Fibroblast of lung (primary cell): ENCODE data around the gene CAPN13. TPM values are rescaled to one million over a fixed set of nuclear protein-coding genes. Genes with fewer than 3 reads are reported as not detected.

Source experiments
- DNase-seq, 2 donors: peaks; one replicate each; pipeline versions ENCODE4 v3.0.0 to v3.0.0-alpha.2; 2010; ENCODE audit warnings: low read depth in 2 of 2
- H2AFZ ChIP-seq: 2 replicates; pipeline ENCODE4 v1.5.1; 2012; ENCODE audit warnings: low read length, control low read depth, inconsistent platforms
- H3K27ac ChIP-seq: 2 replicates; pipeline ENCODE4 v1.5.1; 2011; ENCODE audit warnings: low read length, control low read depth; ENCODE audit not compliant: insufficient read depth
- H3K27me3 ChIP-seq: 2 replicates; pipeline ENCODE4 v1.5.1; 2011; ENCODE audit warnings: mild to moderate bottlenecking, low read length; ENCODE audit not compliant: control insufficient read depth, insufficient read depth
- H3K36me3 ChIP-seq: 2 replicates; pipeline ENCODE4 v1.5.1; 2011; ENCODE audit warnings: low read length; ENCODE audit not compliant: control insufficient read depth, insufficient read depth
- H3K4me1 ChIP-seq: 2 replicates; pipeline ENCODE4 v1.5.1; 2011; ENCODE audit warnings: low read length; ENCODE audit not compliant: control insufficient read depth, insufficient read depth; ENCODE audit errors: extremely low read depth
- H3K4me2 ChIP-seq: 2 replicates; pipeline ENCODE4 v1.5.1; 2011; ENCODE audit warnings: low read length, control low read depth; ENCODE audit not compliant: insufficient read depth; ENCODE audit errors: extremely low read depth
- H3K4me3 ChIP-seq, 4 experiments: fragments of 200-600 bp in 1 of 4; sonication (generic) in 1 of 4; replicated peaks in 1 of 4; 2 replicates each; pipeline ENCODE4 v1.5.1; 2011 to 2016; ENCODE audit warnings: low read length in 4 of 4, low read depth in 3 of 4, mild to moderate bottlenecking in 3 of 4, control low read depth in 2 of 4, inconsistent platforms in 1 of 4, mixed read lengths in 1 of 4; ENCODE audit not compliant: insufficient read depth in 1 of 4; ENCODE audit errors: control extremely low read depth in 1 of 4
- H3K79me2 ChIP-seq: 2 replicates; pipeline ENCODE4 v1.5.1; 2012; ENCODE audit warnings: mild to moderate bottlenecking, low read length, inconsistent platforms; ENCODE audit not compliant: control insufficient read depth, insufficient read depth
- H3K9ac ChIP-seq: 2 replicates; pipeline ENCODE4 v1.5.1; 2011; ENCODE audit warnings: mild to moderate bottlenecking, low read length, control low read depth; ENCODE audit not compliant: insufficient read depth
- H3K9me3 ChIP-seq: 2 replicates; pipeline ENCODE4 v1.5.1; 2012; ENCODE audit warnings: low read depth, low read length; ENCODE audit not compliant: control insufficient read depth, insufficient read depth
- H4K20me1 ChIP-seq: 2 replicates; pipeline ENCODE4 v1.5.1; 2011; ENCODE audit warnings: low read length; ENCODE audit not compliant: control insufficient read depth, insufficient read depth; ENCODE audit errors: extremely low read depth
- EZH2 ChIP-seq: IDR thresholded peaks from 2 replicates; pipeline ENCODE4 v1.5.1; 2012; ENCODE audit warnings: low read length, control low read depth, mild to moderate bottlenecking; ENCODE audit errors: missing control alignments
- polyA plus RNA-seq, 2 donors: library from polyadenylated mRNA; depleted of rRNA in 1 of 2; stranded (reverse) in 1 of 2; unstranded in 1 of 2; fragments of >200 nt; gene quantifications; 2 replicates each; pipeline ENCODE4 v1.2.1, GENCODE V29; 2011 to 2012; ENCODE audit warnings: missing spikeins in 1 of 2
- total RNA-seq: library from RNA; depleted of rRNA; stranded (reverse); fragments of >200 nt; gene quantifications from 2 replicates; pipeline ENCODE4 v1.2.1, GENCODE V29; 2014
- TF ChIP-seq, protein P1 (sequence below), 2 donors: IDR thresholded peaks in 1 of 2; conservative IDR thresholded peaks in 1 of 2; 1 replicate in 1 of 2; 2 replicates in 1 of 2; pipeline ENCODE4 v1.5.1; 2011 to 2012; ENCODE audit warnings: low read length in 2 of 2, control low read depth in 1 of 2, inconsistent platforms in 1 of 2, low read depth in 1 of 2, mild to moderate bottlenecking in 1 of 2

Gene CAPN13
- total and polyA plus RNA-seq, 2 donors (not counting 1 experiment from before 2014, with no cell fraction given) = not detected

- Histone ChIP-seq H3K4me2 (no peak overlapping the region), H3K4me3 (no peak overlapping the region), H2AFZ (no peak overlapping the region), H3K9me3 (no peaks in the 10 kb centered on the region), H3K36me3 (no peaks in the 10 kb centered on the region), H3K27me3 (no peaks in the 10 kb centered on the region), H4K20me1 (no peaks in the 10 kb centered on the region), H3K4me1 (no peaks in the 10 kb centered on the region), H3K27ac (no peak overlapping the region), H3K9ac (no peak overlapping the region), H3K79me2 (no peaks in the 10 kb centered on the region)
- DNase-seq = no peak
- TF ChIP-seq EZH2 = no peak
- TF ChIP-seq, protein P1, sequence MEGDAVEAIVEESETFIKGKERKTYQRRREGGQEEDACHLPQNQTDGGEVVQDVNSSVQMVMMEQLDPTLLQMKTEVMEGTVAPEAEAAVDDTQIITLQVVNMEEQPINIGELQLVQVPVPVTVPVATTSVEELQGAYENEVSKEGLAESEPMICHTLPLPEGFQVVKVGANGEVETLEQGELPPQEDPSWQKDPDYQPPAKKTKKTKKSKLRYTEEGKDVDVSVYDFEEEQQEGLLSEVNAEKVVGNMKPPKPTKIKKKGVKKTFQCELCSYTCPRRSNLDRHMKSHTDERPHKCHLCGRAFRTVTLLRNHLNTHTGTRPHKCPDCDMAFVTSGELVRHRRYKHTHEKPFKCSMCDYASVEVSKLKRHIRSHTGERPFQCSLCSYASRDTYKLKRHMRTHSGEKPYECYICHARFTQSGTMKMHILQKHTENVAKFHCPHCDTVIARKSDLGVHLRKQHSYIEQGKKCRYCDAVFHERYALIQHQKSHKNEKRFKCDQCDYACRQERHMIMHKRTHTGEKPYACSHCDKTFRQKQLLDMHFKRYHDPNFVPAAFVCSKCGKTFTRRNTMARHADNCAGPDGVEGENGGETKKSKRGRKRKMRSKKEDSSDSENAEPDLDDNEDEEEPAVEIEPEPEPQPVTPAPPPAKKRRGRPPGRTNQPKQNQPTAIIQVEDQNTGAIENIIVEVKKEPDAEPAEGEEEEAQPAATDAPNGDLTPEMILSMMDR (conservative IDR thresholded peaks at IDR 0.05 in 1 of 2, IDR thresholded peaks at IDR 0.05 in 1 of 2; ENCODE audit: low read depth in 1 of 2, low read length in 2 of 2) = no peak
Observed at GRCh38 chr2:30686000-30686399, 121.2 kb downstream of the CAPN13 start.

DNA sequence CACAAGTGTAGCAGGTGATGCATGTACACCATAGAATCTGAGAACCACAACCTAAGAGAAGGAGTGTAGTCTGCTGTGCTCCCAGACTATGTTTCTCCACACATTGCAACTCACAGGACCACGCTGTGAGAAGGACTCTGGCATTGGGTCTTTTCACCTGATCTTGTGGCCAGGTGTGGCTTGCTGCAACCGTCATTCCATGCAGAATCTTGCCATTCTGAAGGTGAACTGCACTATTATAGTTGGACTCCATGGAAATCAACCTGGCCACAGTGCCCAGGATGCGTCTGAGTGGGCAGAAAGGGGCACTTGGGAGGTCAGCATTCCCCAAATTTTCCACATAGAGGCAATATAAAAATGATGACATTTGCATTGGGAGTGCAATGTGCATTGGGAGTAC, 122.2 kb downstream of the CAPN13 start:
- no peak for TF ChIP-seq EZH2
- TF ChIP-seq, protein P1 (conservative IDR thresholded peaks at IDR 0.05 in 1 of 2, IDR thresholded peaks at IDR 0.05 in 1 of 2; ENCODE audit: low read depth in 1 of 2, low read length in 2 of 2) = no peak
- Histone ChIP-seq H3K4me3 (no peak overlapping the region), H3K79me2 (no peaks in the 10 kb centered on the region), H3K27ac (no peak overlapping the region), H4K20me1 (no peaks in the 10 kb centered on the region), H3K36me3 (no peaks in the 10 kb centered on the region), H3K9me3 (no peaks in the 10 kb centered on the region), H2AFZ (no peak overlapping the region), H3K4me2 (no peak overlapping the region), H3K9ac (no peak overlapping the region), H3K4me1 (no peaks in the 10 kb centered on the region), H3K27me3 (no peaks in the 10 kb centered on the region)
- DNase-seq = no peak

DNA sequence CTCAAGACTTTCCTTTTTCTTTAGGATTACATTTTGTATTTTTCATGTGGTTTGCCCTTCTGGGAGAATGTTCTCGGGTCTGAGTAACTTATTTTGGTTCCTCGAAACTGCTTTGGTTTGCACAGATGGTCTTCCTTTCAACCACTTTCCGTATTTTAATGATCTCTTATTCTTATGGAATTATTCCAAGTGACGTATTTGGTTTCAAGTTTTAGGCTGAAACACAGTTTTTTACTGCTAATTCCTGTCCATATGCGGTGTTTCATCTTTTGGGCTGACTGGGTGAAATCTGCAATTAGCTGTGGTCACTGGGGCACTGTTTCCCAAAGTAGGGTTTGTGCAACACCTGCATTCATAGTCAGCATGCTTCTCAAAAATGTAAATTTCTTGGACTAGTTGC, 122.7 kb downstream of the CAPN13 start:
- H3K4me2 ChIP-seq = no peak overlapping the region

More for the DNA sequence above, 122.7 kb downstream of the CAPN13 start:
- Histone ChIP-seq H4K20me1 (no peaks in the 10 kb centered on the region), H3K36me3 (no peaks in the 10 kb centered on the region), H3K79me2 (no peaks in the 10 kb centered on the region), H2AFZ (no peak overlapping the region), H3K4me1 (no peaks in the 10 kb centered on the region), H3K4me3 (no peak overlapping the region), H3K9ac (no peak overlapping the region), H3K27me3 (no peaks in the 10 kb centered on the region), H3K9me3 (no peaks in the 10 kb centered on the region), H3K27ac (no peak overlapping the region)
- no peak for TF ChIP-seq EZH2
- TF ChIP-seq, protein P1 (conservative IDR thresholded peaks at IDR 0.05 in 1 of 2, IDR thresholded peaks at IDR 0.05 in 1 of 2; ENCODE audit: low read depth in 1 of 2, low read length in 2 of 2) = no peak
- DNase-seq = peak in 1 of 2 donors; percentile 74
